Stimulated activated CD8-positive, alpha-beta memory T cell treated with anti-CD3 and anti-CD28 coated beads, Interleukin-15, amount 100 ng/mL, for 4 hours (primary cell): ENCODE measurements around the gene SLC7A1.
"Not testable (repeated sequence)": the region's sequence is repeated elsewhere in the genome, so short reads cannot be mapped to it uniquely, and the experiment has no call there.

ENCODE experiments used
- DNase-seq, 2 donors: peaks; one replicate each; pipeline ENCODE4 v3.0.0-alpha.2; 2020; ENCODE audit warnings: low read depth in 2 of 2

Gene SLC7A1

DNA sequence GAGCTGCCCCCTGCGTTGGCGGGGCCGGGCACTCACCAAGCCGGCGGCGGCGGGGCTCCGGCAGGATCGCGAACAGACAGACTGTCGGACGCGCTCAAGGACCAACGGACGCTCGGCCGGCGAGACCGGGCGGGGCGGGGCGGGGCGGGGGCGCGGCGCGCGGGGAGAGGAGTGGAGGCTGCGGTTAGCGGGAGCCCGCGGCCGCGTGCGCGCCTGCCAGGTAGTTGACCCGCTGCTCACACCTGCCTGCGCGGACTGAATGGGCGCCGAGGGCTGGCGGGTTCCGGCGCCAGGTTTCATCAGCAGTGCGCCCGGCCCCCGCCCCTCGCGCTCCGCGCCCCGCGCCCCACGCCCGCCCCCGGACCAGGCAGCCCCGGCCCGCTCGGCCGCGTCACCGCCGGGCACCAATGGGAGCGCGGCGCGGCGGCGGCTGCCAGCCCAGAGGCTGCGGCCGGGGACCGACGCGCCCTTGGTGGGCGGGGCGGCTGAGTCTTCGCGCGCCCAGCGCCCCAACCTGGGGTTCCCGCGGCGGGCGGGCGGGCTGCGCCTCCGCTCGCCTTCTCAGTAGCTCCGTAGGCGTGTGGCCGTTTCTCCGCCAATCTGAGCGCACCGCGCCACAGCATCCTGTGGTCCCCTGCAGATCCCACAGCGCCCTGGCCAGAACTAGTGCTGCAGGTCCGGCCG is at the start of gene SLC7A1:
SLC7A1 (minus strand) TSS at position 309 of the 684 bp plus-strand sequence. CDS start 59,500 bp downstream, outside the sequence.
- peak; percentile 67 to 80 for DNase-seq

DNA sequence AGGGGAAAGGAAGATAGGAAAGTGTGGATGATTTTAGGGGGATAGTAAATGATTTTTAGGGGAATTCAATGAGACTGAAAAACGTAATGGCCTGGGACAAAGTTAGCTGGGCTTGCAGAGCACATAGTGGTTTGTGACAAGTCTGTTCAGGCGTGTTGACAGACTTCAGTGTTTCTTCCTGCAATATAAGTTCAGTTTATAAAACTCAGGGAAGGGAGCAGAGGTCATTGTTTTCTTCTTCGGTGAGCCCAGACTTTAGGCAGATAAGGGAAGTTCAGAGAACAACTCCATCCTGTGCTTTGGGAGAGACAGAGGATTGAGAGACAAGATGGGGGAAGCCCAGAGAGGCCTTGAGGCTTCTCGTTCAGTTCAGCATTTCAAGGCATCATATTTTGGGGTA is 45.2 kb upstream of the SLC7A1 start:
- no peak for DNase-seq

DNA sequence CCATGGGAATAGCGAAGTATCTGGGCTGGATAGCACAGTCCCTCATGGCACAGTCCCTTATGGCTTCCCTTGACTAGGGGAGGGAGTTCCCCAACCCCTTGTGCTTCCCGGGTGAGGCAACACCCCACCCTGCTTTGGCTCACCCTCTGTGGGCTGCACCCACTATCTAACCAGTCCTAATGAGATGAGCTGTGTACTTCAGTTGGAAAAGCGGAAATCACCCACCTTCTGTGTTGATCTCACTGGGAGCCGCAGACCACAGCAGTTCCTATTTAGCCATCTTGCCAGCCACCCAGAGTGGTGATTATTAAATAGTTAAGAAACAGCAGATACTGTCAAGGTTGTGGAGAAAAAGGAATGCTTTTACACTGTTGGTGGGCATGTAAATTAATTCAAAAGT is 41.3 kb upstream of the SLC7A1 start:
- DNase-seq = not testable (repeated sequence)

DNA sequence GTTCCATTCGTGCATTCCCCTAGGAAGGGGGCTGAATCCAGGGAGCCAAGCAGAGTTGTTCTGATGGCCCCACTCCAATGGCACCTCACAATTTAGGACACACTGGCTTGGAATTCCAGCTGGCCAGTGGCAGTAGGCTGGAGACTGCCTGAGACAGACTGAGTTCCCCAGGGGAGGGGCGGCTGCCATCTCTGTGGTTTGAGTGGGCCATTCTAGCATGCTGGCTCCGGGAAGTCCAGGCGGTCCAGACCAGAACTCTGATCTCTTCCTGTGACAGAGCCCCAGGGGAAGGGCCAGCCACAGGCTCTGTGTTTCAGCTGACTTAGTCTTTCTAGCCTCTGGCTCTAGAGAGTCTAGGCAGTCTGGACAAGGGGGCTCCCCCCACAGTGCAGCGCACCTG is 29.5 kb upstream of the SLC7A1 start:
- no peak for DNase-seq

DNA sequence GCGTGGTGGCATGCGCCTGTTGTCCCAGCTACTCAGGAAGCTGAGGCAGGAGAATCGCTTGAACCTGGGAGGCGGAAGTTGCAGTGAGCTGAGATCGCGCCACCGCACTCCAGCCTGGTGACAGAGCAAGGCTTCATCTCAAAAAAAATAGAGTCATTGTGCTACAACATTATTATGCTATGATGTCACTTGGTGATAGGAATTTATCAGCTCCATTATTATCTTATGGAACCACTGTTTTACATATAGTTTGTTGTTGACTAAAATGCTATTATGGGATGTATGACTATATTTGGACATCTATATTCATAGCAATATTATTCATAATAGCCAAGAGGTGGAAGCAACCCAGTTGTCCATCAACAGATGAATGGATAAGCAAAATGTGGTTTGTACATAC is 26.4 kb upstream of the SLC7A1 start:
- no peak for DNase-seq

DNA sequence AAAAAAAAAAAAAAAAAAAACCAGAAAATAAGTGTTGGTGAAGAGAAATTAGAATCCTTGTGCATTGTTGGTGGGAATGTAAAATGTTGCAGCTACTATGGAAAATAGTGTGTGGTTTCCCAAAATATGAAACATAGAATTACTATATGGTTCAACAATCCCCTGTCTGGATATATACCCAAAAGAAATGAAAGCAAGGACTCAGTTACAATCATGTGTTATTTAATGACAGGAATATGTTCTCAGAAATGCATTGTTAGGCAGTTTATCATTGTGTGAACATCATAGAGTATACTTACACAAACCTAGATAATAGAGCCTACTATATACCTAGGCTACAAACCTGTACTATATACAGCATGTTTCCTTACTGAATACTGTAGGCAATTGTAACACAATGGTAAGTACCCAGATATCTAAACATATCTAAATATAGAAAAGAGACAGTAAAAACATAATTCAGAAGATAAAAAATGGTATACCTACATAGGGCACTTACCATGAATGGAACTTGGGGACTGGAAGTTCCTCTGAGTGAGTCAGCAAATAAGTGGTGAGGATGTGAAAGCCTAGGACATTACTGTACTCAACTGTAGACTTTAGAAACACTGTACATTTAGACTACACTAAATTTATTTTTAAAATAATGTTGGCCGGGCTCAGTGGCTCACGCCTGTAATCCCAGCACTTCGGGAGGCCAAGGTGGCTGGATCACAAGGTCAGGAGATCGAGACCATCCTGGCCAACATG is 25.7 kb upstream of the SLC7A1 start:
- DNase-seq = no peak

DNA sequence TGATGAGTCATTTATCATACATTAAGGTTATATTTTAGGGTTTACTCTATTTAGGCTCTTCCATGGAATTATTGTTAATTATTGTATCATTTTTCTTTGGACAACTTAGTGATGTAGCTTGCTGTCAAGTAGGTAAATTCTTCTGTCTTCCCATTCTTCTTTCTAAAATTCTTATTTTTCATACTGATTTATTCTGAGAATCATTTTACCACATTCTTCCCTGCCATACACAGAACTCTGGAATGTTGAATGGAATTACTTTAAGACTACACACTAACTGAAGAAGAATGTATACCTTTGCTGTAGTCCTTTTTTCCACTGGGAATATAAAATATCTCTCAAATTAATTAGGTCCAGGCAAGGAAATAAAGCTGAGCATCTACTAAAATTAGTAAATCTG is 24.5 kb upstream of the SLC7A1 start:
- DNase-seq = no peak

DNA sequence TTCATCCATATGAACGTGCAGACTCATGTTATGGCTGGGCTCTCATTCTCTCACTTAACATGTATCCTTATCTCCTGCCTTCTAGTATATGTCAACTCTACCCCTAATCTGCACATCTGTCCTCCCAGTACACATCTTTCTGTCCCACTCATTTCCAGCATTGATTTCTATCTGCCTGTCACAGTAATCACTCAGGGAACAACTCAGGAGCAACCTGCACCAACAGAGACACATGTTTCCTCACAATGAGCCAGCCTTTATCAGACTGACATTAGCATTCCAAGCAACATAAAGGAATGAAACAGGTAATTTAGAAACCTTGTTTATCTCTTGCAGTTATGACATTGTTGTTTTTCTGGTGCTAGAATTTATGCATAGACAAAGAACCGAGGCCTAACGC is 17.6 kb upstream of the SLC7A1 start:
- DNase-seq = no peak

DNA sequence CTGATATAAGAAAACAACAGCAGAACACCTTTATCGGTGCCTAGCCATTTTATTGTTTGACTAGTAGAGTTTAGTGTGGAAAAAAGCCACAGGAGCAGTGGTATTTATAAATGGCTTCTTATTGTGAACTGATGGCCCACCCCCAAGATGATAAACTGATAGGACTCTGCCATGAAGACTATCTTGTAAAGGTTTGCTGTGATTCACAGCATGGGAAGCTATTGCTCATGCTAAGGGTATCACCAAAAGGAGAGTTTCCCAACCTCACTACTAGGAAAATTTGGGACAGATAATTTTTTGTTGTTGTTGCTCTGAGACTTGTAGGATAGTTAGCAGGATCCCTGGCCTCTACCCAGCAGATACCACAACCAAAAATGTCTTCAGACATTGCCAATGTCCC is 12.0 kb upstream of the SLC7A1 start:
- no peak for DNase-seq

DNA sequence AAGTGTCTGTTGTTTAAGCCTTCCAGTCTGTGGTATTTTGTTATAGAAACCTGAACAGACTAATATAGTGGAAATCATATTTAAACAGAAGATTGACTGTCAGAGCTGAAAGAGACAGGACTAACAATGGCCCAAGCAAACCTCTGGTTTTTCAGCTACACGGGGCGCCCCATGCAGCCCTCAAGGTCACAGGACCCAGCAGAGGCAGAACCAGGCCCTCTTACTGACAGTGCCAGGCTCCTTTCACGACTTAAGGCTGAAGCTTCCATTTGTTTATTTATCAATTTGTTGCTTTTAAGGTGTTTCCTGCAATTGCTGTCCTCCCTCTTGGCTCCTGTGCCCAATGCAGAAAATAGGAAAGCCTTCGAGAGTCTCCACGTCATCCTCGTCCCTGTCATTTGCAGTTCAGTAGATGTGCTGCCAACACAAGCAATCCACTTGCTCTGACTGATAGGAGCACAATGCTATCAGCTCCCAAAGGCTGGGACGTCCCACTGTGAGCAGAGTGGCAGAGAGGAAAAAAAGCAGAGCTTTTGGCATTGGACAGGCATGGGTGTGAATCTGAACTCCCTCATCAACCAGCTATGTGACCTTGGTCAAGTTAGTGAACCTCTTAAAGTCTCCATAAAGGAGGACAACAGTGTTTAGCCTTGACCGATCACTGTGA is 10.5 kb upstream of the SLC7A1 start:
- DNase-seq = no peak

DNA sequence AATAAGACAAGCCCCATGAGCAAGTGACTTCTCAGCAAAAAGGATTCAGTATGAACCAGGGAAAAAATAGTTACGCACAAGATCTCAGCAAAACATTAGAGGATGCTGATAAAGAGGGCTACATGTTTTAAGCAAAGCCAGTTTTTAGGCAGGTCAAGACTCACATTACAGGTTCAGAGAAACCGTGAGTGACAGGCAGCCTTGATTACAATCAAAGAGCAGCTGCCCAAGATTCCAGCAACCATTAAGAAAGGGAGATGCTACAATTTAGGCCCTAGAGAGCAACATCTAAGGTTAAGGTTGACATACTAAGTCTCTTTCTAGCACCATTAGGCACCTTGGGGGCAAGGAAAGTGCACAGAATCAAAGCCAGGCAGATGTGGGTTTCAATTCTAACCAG is 2.8 kb upstream of the SLC7A1 start:
- DNase-seq = no peak

DNA sequence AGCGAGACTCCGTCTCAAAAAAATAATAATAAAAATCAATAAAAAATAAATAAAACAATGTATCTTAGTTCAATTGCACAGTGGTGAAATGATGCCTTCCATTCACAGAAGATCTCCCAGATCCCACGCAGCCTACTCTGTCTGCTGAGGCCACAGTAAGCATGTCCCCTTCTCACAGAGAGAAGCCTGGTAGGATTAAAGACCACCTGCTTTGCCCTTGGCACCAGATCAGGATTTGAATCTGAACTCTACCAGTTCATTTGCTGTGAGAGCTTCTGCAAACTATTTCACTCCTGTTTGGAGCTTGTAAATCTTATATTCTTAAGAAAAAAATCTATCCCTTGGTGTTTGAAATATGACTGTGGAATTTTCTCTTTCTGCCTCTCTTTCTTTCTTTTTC is 2.2 kb upstream of the SLC7A1 start:
- no peak for DNase-seq

DNA sequence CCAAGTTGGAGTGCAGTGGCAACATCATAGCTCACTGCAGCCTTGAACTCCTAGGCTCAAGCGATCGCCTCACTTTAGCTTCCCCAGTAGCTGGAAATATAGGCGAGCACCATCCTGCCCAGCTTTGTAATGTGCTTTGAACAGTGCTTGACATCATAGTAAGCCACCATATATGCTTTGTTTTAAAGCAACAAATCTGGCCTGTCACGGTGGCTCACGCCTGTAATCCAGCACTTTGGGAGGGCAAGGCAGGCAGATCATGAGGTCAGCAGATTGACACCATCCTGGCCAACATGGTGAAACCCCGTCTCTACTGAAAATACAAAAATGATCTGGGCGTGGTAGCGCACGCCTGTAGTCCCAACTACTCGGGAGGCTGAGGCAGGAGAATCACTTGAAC is 1.8 kb upstream of the SLC7A1 start:
- no peak for DNase-seq

DNA sequence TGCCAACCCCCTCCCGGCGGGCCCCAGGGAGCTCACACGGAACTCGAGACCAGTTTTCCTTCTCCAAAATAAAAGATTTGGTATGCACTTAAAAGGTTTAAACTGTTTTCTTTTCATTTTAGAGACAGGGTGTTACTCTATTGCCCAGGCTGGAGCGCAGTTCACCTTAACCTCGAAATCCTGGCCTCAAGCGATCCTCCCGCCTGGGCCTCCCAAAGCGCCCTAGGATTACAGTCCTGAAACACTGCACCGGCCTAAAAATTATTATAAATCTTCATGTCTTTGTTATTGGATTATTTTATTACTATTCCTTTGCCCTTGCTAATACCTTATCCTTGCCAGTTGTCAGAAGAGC is 553 bp upstream of the SLC7A1 start:
- DNase-seq = no peak

DNA sequence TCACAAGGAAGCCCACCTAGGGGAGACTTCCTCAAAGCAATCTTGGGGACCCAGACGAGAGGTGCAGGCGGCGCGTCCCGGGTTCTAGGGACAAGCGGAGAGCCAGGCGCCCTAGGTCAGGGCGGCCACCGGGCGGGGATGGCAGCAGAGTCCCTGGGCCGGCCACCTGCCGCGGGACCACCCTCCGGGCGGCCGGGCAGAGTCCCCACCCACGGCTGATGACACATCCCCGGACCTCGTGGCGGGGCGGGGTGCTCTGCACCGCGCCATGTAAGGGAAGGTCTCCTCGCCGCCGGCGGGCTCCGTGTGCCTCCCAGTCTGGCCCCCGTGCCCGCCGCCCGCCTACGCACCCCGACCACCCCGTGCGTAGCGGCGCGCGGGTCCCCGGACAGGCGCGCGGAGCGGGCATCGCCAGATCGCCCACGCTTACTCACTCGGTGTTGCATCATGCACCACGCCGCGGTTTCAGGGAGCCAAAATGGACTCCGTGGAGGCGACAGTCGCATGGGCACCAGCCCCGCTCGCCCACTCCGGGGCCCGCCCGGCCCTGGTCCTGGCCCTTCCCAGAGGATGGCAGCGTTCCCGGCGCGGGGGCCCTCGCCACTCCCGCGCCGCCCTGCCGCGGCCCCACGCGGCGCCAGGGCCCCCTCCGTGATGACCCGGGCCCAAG is 643 bp downstream of the SLC7A1 start:
- DNase-seq = peak; percentile 63

DNA sequence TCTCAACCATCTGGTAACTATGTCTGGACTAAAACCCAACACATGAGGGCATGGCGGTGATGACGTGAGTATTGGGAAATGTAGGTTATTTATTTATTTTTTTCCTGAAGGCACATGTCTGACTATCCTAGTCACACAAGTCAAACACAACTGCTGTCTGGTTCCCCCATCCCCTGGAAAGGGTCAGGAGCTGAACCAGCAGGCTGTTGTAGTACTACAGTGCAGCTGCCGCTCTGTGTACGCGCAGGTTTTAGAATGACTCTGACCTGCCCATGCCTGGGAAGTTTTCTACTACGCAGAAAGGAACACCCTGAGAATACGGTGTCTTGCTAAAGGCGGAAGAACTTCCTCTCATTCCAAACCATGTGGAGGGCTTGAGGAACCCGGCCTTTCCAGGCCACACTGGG is 1.2 kb downstream of the SLC7A1 start:
- DNase-seq = peak in 1 of 2 donors; percentile 7

DNA sequence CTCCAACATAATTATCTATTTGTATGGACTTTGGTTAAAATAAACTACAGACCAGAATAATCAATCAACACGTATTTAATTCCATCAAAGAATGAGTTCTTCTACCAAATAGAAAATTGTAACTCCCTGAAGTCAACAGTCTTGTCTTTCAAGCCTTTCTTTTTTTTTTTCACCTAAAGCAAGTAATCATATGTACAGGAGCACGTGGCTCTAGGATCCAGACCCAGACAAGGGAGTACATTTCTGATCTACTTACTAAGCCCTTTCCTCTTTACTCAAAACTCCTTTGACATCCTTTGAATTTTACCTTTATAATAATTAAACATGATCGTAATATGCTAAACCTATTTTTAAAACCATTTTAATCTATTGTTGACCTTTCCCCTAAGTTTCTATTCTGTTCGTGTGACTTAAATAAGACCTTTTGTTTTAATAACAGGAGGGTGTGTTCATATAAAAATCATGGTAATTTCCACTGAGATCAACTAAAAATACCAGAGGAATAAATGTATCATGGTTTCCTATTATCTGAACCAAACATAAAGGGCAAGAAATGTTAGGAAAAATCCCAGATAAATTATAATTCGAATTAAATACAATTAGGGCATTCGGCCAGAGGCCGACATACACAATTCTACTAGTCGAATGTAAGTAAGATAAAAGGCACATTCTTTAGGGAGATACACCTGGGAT is 1.7 kb downstream of the SLC7A1 start:
- no peak for DNase-seq

DNA sequence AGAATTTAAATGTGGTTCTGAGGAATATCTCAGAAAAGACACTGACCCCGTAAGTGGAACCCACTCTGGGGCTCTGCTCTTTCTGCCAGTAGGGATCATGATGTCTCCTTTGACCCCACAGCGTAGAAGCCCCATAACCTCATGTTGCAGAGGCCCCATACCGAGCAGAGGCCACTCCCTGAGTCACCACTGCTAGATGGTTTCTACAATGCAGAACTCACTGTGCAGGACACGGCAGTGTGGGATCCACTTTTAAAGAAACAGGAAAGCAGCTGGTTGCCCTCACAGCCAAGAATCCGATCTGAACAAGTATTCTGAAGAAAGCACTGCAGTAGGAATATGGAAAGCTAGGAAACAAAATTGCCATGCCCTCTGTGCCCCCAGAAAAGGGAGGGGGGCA is 4.2 kb downstream of the SLC7A1 start:
- no peak for DNase-seq

DNA sequence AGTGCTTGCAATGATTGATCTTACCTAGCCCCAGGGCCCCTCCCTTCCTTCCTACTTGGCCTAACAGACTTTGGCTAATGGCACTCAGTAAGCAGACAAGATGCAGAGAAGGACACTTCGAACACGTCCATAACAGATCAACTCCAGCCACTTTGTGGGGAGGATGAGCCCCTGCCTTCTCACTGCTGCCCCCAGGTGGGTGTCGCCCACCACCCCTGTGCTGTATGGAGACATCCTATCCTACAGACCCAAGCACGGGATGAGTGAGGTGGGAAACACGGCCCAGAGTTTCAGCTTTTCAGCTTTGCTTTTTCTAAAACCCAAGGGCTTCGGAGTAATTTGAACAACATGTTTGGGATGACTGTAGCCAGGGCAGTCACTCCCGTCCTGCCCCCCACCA is 5.5 kb downstream of the SLC7A1 start:
- DNase-seq = no peak

DNA sequence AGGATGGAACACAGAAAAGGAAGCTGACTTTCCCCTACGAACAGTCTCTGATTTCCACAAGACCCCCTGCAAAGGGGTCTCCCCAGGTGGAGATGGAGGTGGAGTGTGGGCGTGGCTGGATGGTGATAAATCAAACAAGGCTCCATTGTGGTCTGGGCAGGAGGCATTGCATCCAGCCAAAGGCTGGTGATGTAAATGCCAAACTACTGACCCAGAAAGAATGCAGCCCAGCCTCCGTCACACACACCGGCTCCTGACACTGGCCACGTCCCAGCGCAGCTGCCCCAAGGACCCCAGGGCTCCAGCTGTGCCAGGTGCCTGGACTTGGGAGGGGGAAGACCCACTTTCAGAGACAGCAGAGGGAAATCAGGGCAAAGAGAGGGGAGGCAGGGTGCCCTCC is 6.3 kb downstream of the SLC7A1 start:
- no peak for DNase-seq

DNA sequence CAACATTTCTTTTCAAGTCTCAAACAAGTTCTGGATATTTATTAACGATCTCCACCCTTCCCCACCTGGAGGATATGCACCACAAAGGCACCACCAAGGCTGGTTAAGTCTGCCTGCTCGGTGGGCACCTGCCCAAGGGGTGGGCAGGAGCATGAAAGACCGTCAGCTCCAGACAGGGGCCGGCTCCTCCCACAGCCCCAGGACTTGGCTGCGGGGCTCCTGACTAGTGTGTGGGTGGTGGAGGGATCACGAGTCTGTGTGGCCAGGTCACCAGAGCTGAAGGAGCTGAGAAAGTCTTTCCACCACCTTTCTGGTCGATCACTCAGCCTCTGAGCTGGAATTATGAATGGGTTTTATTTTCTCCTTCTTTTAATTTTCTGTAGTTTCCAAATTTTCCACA is 7.8 kb downstream of the SLC7A1 start:
- DNase-seq = no peak
